ENCODE results near the gene SENP3. TPM values are rescaled to one million over a fixed set of nuclear protein-coding genes. Genes with fewer than 3 reads are reported as not detected.

SENP3 gene
- polyA plus RNA-seq, 1 donor (not counting 4 experiments of a cell fraction or from before 2014, with no cell fraction given) = 99.1 TPM

- peaks cover 33% of the 10 kb centered on the region for H3K4me1 ChIP-seq (ENCODE audit: control insufficient read depth, extremely low read depth, insufficient read depth, low read length)
- H3K27me3 ChIP-seq (ENCODE audit: control insufficient read depth, extremely low read depth, insufficient read depth, low read length) = no peaks in the 10 kb centered on the region
- peaks cover 43 to 58% of the 10 kb centered on the region in 2 experiments for H3K36me3 ChIP-seq (ENCODE audit: control insufficient read depth in 2 of 2, extremely low read depth in 1 of 2, insufficient read depth in 2 of 2, low read length in 2 of 2)
- H2AFZ ChIP-seq (ENCODE audit: control insufficient read depth, low read length) = peak overlapping the region; percentile 45
- H3K9me3 ChIP-seq (ENCODE audit: control insufficient read depth, low read depth, low read length) = no peaks in the 10 kb centered on the region
- DNase-seq (ENCODE audit: low read depth, low spot score) = no peak
- dilution Hi-C loops (cut with MboI; ENCODE audit: extremely low pct_ligation_motif_present, low sequenced_read_pairs) = no loop called here
- peak overlapping the region; percentile 93 for H3K4me2 ChIP-seq (ENCODE audit: control insufficient read depth, extremely low read depth, insufficient read depth, low read depth, low read length)
- H3K9me1 ChIP-seq (ENCODE audit: control insufficient read depth, extremely low read depth, insufficient read depth, low read length) = no peaks in the 10 kb centered on the region
- peaks cover 58% of the 10 kb centered on the region for H3K79me2 ChIP-seq (ENCODE audit: control insufficient read depth, insufficient read depth, low read length)
- FAIRE-seq = no peak
- H3K9ac ChIP-seq (ENCODE audit: control insufficient read depth, extremely low read depth, insufficient read depth, low read length) = peak overlapping the region; percentile 88
- TF ChIP-seq CTCF (optimal IDR thresholded peaks at IDR 0.05 in 1 of 3, IDR thresholded peaks at IDR 0.05 in 1 of 3, conservative IDR thresholded peaks at IDR 0.05 in 1 of 3; ENCODE audit: extremely low read depth in 1 of 3, insufficient read depth in 2 of 3, low read length in 3 of 3) = no peak
- TF ChIP-seq EZH2 (IDR thresholded peaks at IDR 0.05; ENCODE audit: low read length) = no peak
- peak overlapping the region; percentile 75 to 96 (median 84) for H3K4me3 ChIP-seq (ENCODE audit: control insufficient read depth in 2 of 3, extremely low read depth in 1 of 3, insufficient read depth in 2 of 3, low read depth in 1 of 3, low read length in 3 of 3)
- H3K27ac ChIP-seq (ENCODE audit: control insufficient read depth, insufficient read depth, low read length) = peak overlapping the region; percentile 94
- peaks cover 34% of the 10 kb centered on the region for H4K20me1 ChIP-seq (ENCODE audit: control insufficient read depth, extremely low read depth, insufficient read depth, low read length)
Measured at GRCh38 chr17:7572338-7572587, 10.5 kb downstream of the SENP3 start.

- no peaks in the 10 kb centered on the region for H3K9me3 ChIP-seq (ENCODE audit: control insufficient read depth, low read depth, low read length)
- H3K79me2 ChIP-seq (ENCODE audit: control insufficient read depth, insufficient read depth, low read length) = peaks cover 57% of the 10 kb centered on the region
- peak overlapping the region; percentile 85 to 96 (median 91) for H3K4me3 ChIP-seq (ENCODE audit: control insufficient read depth in 2 of 3, extremely low read depth in 1 of 3, insufficient read depth in 2 of 3, low read depth in 1 of 3, low read length in 3 of 3)
- dilution Hi-C loops (cut with MboI; ENCODE audit: extremely low pct_ligation_motif_present, low sequenced_read_pairs) = no loop called here
- no peaks in the 10 kb centered on the region for H3K27me3 ChIP-seq (ENCODE audit: control insufficient read depth, extremely low read depth, insufficient read depth, low read length)
- no peak overlapping the region for H3K4me2 ChIP-seq (ENCODE audit: control insufficient read depth, extremely low read depth, insufficient read depth, low read depth, low read length)
- peaks cover 45 to 59% of the 10 kb centered on the region in 2 experiments for H3K36me3 ChIP-seq (ENCODE audit: control insufficient read depth in 2 of 2, extremely low read depth in 1 of 2, insufficient read depth in 2 of 2, low read length in 2 of 2)
- peaks cover 39% of the 10 kb centered on the region for H4K20me1 ChIP-seq (ENCODE audit: control insufficient read depth, extremely low read depth, insufficient read depth, low read length)
- peaks cover 33% of the 10 kb centered on the region for H3K4me1 ChIP-seq (ENCODE audit: control insufficient read depth, extremely low read depth, insufficient read depth, low read length)
- no peak overlapping the region for H2AFZ ChIP-seq (ENCODE audit: control insufficient read depth, low read length)
- FAIRE-seq (peak; percentile 94), DNase-seq (ENCODE audit: low read depth, low spot score) (peak; percentile 95)
- no peaks in the 10 kb centered on the region for H3K9me1 ChIP-seq (ENCODE audit: control insufficient read depth, extremely low read depth, insufficient read depth, low read length)
- H3K9ac ChIP-seq (ENCODE audit: control insufficient read depth, extremely low read depth, insufficient read depth, low read length) = peak overlapping the region; percentile 98
- H3K27ac ChIP-seq (ENCODE audit: control insufficient read depth, insufficient read depth, low read length) = peak overlapping the region; percentile 93
- no peak for TF ChIP-seq EZH2 (IDR thresholded peaks at IDR 0.05; ENCODE audit: low read length)
- no peak for TF ChIP-seq CTCF (optimal IDR thresholded peaks at IDR 0.05 in 1 of 3, IDR thresholded peaks at IDR 0.05 in 1 of 3, conservative IDR thresholded peaks at IDR 0.05 in 1 of 3; ENCODE audit: extremely low read depth in 1 of 3, insufficient read depth in 2 of 3, low read length in 3 of 3)
Measured at GRCh38 chr17:7572588-7573323, 11.0 kb downstream of the SENP3 start.
